Mammary epithelial cell (primary cell): ENCODE data around the gene ZC3H18.

Experiments used
- EZH2 ChIP-seq: IDR thresholded peaks from 2 replicates; pipeline ENCODE4 v1.6.1; 2012; ENCODE audit warnings: low read length, inconsistent platforms, borderline replicate concordance
- TF ChIP-seq, protein P1 (sequence below), 2 donors: IDR thresholded peaks in 1 of 2; conservative IDR thresholded peaks in 1 of 2; 2 replicates each; pipeline ENCODE4 v1.5.1; 2011 to 2012; ENCODE audit warnings: inconsistent platforms in 2 of 2, low read length in 2 of 2, mild to moderate bottlenecking in 2 of 2, control low read depth in 1 of 2, low read depth in 1 of 2; ENCODE audit not compliant: insufficient read depth in 1 of 2; ENCODE audit errors: extremely low read depth in 1 of 2

DNA sequence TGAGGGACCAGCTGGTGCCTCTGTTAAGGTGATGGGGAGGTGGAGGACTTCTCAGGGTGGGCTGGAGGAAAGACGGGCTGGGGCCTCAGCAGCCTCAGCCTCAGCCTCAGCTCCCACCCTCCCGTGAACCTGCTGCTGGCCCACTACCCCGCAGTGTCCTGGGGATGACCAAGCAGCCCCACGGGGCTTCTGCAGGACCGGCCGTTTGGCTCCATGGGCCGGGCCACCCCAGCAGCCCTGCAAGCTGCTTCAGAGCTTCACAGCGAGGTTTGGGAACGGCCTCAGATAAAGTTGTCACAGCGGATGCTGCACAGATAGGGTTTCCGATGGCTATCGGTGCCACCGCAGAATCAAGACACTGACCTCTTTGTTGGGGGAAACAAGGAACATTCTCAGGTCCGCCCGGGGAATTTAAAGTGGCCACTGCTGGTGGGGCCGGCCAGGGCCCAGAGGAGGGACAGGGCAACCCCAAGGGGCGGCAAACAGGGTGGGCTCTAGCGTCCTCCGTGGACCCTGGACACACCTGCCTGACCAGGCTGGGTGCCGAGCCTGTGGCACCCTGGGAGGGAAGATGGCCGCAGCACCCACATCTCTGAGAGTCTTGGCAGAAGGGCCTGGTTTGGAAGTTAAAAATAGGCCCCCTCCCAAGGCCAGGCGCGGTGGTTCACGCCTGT is 47.8 kb upstream of the ZC3H18 start:
- TF ChIP-seq, protein P1, sequence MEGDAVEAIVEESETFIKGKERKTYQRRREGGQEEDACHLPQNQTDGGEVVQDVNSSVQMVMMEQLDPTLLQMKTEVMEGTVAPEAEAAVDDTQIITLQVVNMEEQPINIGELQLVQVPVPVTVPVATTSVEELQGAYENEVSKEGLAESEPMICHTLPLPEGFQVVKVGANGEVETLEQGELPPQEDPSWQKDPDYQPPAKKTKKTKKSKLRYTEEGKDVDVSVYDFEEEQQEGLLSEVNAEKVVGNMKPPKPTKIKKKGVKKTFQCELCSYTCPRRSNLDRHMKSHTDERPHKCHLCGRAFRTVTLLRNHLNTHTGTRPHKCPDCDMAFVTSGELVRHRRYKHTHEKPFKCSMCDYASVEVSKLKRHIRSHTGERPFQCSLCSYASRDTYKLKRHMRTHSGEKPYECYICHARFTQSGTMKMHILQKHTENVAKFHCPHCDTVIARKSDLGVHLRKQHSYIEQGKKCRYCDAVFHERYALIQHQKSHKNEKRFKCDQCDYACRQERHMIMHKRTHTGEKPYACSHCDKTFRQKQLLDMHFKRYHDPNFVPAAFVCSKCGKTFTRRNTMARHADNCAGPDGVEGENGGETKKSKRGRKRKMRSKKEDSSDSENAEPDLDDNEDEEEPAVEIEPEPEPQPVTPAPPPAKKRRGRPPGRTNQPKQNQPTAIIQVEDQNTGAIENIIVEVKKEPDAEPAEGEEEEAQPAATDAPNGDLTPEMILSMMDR (conservative IDR thresholded peaks at IDR 0.05 in 1 of 2, IDR thresholded peaks at IDR 0.05 in 1 of 2; ENCODE audit: extremely low read depth in 1 of 2, insufficient read depth in 1 of 2, low read depth in 1 of 2, low read length in 2 of 2), result no peak
- TF ChIP-seq EZH2, result no peak
